Measurements from ENCODE around the gene CLEC1B. TPM values are rescaled to one million over a fixed set of nuclear protein-coding genes. Genes with fewer than 3 reads are reported as not detected.
"Not testable (repeated sequence)": the region's sequence is repeated elsewhere in the genome, so short reads cannot be mapped to it uniquely, and the experiment has no call there.

CLEC1B gene
- total RNA-seq, 1 donor from 2014 or later: not detected

DNA sequence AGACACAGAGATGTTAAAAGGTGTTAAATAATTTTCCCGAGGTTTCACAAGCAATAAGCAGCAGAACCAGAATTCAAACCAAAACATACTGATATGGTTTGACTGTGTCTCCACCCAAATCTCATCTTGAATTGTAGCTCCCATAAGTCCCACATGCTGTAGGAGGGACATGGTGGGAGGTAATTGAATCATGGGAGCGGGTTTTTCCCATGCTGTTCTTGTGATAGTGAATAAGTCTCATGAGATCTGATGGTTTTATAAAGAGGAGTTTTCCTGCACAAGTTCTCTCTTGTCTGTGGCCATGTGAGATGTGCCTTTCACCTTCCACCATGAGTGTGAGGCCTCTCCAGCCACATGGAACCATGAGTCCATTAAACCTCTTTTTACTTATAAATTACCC, 24.2 kb downstream of the CLEC1B start:
- not testable (repeated sequence) for DNase-seq (ENCODE audit: low spot score)

DNA sequence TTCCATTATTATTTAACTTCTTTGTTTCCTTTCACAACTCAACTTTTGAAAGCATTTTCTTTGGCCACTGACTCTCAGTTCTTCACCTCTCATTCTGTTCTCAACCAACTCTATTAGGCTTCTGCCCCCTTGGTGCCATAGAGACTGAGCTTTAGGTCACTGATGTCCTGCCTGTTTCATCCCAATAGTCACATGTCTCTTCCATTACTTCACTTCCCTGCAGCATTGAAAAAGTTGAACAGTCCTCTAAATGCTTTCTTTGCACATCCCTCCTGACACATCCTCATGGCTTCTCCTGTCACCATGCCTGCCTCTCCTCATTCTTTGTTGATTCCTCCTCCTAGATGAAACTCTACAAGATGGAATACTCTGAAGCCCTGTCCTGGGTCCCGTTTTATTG, 25.0 kb downstream of the CLEC1B start:
- no peak for DNase-seq (ENCODE audit: low spot score)

DNA sequence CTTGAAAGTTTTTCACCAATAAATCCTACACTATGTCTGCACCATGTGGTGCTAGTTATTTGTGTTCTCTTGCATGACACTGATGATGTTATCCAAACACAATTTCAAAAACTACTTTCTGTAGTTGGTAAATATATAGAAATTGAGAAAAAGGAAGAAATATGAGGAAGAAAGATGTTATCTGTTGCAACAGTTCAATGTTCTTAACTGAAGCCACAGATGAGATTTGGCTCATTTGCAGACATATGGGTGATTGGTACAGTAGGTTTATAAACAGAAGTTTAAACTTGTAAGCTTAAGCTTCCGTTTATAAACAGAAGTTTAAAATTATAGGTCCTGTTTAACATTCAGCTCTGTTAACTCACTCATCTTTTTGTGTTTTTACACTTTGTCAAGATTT, 27.7 kb downstream of the CLEC1B start, which contains the start of gene CLEC12A:
TSS of gene CLEC12A (plus strand) at position 229 of the 400 bp plus-strand sequence. CDS start 188 bp downstream, outside the sequence.
- DNase-seq (ENCODE audit: low spot score): no peak

DNA sequence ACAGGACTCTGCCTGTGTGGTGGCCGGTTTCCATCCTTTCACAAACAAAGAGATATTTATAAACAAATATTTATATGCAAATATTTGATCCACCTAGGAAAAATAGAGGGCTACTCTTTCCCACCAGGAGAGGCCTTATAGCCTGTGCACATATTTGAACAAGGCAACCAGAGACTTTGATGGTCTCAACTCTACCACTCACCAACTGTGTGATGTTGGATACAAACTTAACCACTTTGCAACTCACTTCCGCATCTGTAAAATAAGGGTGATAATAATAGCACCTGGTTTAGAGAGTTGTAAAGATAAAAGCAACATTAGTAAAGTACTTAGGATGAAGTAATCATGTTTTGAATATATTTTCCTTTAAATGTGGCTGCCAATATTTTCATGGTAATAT, 29.2 kb downstream of the CLEC1B start:
- no peak for DNase-seq (ENCODE audit: low spot score)

DNA sequence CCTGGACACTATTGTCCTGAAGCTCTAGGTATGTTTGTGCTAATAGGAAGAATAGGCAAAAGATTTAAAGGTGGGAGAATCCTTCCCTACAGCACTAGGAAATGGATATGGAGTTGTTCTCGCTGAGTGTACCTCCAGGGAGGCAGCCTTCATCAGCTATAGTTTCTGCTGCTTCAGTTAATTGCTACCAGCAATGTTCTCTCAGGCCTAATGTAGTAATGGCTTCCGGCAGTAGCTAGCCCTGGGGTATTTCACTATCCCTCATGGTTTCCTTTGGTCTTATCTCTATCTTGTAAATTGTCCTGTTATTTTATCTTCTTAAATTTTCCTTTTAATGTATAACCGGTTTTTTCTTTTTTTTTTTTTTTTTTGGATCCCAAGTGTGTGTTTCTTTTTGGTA, 37.0 kb downstream of the CLEC1B start:
- no peak for DNase-seq (ENCODE audit: low spot score)

DNA sequence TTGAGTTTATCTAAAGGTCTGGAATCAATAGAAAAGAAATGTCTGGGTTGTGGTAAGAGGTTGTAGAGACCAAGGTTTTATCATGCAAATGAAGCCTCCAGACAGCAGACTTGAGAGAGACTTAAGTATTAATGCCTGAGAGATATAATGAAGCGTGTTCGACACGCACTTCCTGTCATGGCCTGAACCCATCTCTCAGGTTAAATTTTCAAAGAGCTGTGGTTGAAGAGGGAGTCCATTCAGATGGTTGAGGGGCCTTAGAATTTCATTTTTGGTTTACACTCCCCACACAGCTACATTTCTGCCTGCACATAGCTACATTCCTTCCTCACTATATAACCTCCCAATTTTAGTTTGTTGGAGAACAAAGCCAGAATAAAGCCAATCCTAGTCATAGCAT, 37.8 kb downstream of the CLEC1B start:
- DNase-seq (ENCODE audit: low spot score): no peak

DNA sequence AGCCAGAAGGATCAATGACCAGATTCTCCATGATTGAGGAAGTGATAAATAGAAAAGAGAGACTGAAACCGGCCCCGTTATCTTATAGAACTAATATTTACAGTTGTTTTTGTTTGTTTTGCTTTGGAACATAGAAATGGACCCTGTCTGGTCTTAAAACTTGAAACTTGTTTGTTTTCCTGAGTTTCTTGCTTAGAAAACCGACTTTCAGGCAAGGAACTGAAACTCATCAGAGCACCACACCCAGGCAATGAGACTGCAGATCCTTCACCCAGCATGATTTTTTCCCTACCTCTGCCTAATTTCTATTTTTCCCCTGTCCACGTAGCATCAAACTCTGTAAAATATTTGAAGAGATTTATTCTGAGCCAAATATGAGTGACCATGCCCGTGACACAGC, 38.3 kb downstream of the CLEC1B start:
- DNase-seq (ENCODE audit: low spot score): no peak

DNA sequence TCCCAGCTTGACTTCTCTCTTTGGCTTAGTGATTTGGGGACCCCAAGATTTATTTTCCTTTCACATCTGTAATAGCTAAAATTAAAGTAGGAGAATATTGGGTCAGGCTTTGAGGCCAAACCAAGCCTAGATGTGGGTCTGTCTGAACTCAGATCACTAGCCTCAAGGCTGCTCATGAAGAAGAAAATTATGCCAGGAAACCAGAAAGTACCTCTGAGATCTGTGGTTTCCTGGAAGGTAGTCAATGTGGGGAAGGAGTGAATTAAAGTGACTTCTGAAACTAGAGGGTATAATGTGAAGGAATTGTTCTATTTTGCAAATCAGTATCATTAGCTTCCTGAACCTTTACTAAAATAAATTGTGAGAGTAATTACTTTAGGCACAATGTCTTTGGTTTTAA, 41.1 kb downstream of the CLEC1B start:
- no peak for DNase-seq (ENCODE audit: low spot score)

DNA sequence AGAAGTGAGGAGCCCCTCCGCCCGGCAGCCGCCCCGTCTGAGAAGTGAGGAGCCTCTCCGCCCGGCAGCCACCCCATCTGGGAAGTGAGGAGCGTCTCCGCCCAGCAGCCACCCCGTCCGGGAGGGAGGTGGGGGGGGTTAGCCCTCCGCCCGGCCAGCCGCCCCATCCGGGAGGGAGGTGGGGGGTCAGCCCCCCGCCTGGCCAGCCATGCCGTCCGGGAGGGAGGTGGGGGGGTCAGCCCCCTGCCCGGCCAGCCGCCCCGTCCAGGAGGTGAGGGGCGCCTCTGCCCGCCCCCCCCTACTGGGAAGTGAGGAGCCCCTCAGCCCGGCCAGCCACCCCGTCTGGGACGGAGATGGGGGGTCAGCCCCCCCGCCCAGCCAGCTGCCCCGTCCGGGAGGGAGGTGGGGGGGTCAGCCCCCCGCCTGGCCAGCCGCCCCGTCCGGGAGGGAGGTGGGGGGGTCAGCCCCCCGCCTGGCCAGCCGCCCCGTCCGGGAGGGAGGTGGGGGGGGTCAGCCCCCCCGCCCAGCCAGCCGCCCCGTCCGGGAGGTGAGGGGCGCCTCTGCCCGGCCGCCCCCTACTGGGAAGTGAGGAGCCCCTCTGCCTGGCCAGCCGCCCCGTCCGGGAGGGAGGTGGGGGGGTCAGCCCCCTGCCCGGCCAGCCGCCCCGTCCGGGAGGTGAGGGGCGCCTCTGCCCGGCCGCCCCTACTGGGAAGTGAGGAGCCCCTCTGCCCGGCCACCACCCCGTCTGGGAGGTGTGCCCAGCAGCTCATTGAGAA, 45.8 kb downstream of the CLEC1B start:
- DNase-seq (ENCODE audit: low spot score): not testable (repeated sequence)

DNA sequence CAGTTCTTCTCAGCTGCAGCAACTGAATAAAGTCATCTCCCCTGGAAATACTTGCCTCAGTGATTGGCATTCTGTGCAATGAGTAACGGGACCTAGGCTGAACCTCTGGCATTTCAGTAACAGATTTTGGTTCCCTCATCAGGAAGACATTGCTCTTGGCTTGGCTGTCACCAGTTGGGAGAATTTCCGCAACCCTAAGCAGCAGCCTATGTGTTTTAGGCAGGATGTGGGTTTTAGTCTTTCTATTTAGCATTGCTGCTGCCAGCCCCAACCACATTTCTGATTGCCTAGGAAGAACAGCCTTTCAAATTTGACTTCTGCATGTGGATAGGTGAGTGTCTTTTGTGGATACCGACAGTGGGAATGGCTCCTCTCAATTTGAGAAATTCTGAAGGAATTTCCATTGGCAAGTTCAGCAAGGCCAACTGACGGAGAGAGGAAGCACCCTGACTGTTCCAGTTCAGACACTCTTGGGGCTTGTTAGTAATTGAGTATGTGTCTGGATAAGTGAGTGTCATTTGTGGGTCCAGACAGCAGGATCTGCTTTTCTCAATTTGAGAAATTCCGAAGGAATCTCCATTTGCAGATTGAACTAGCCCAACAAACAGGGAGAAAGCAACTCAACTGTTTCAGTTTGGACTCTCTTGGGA, 47.8 kb downstream of the CLEC1B start:
- no peak for DNase-seq (ENCODE audit: low spot score)

DNA sequence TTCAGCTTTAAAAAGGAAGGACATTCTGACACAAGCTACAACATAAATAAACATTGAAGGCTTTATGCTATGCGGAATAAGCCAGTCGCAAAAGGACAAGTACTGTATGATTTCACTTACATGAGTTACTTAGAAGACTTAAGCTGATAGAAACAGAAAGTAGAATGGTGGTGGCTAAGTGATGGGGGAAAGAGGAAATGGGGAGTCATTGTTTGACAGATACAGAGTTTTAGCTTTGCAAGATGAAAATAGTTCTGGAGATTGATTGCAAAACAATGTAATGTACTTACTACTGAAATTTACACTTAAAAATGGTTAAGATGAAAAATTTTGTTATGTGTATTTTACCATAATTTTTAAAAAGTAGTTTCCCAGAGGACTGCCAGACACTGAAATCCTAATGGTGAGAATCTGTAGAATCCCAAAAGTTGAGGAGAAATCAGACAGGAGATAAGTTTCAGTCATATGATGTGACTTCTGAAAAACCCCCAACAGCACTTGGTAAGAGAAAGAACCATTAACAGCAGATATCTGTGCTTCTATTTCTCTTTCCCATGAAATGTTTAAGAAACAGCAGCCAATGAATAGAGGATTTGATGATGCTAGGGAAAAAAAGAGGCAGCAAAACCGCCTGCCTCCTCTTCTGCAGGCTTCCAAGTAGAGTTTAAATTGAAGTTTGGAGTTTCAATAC, 50.2 kb downstream of the CLEC1B start:
- DNase-seq (ENCODE audit: low spot score): no peak

DNA sequence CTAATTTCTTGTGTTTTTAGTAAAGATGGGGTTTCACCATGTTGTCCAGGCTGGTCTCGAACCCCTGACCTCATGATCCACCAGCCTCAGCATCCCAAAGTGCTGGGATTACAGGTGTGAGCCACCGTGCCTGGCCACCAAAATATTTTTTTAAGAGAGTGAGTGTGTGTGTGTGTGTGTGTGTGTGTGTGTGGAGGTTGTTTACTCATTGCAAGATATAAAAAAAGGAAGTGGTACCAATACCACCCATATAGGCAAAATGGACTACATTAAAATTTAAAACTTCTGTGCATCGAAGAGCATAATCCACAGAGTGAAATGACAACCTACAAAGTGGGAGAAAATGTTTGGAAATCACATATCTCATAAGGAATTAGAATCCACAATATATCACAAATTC, 51.2 kb downstream of the CLEC1B start:
- DNase-seq (ENCODE audit: low spot score): no peak

DNA sequence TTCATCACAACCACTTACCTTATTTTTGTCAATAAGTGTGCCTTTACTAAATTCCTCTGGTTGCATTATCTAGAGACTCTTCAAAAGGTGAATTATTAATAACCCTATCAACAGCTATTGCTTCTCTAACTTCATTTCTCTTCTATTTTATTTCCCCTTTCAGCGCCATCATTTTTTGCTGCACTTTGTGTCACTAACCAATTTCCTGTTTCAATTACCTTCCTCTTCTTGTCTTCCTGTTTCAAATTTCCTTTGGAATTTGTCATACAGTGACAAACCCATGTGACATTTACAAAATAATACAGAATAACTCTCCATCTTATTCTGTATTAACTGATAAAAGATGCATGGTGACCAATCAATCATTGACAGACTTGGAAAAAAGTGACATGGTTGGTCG, 54.5 kb downstream of the CLEC1B start:
- no peak for DNase-seq (ENCODE audit: low spot score)

DNA sequence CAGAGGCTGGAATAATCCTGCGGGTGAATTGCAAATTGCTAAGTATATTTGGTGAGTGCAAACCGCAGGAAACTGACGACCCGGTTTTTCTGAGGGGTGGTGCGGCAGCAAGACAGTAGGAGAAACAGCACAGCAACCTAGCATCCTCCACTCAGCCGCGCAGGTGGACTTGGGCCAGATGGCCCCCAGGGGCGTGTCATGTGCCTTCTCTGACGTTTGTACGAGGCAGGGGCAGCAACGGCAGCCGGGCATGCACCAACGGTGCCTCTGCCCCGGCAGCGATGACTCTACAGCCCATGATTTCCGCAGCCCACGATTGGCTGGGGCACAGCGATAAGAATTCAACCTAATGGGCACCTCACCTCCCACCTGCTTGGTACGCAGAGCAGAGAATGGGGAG, 55.7 kb downstream of the CLEC1B start:
- no peak for DNase-seq (ENCODE audit: low spot score)

Other genes starting within 250 kb of the CLEC1B start
- gene CD69, start 238.2 kb downstream of the CLEC1B start, total RNA-seq: 10.7 TPM
- gene KLRF1, start 171.6 kb downstream of the CLEC1B start, total RNA-seq: 0.42 TPM
- 8.7 TPM for gene CLEC2B, start 129.8 kb downstream of the CLEC1B start, total RNA-seq
- not detected for gene KLRF2, start 117.6 kb downstream of the CLEC1B start, total RNA-seq
- not detected for gene CLEC2A, start 66.8 kb downstream of the CLEC1B start, total RNA-seq
- 2.3 TPM for gene CLEC12A, start 27.7 kb downstream of the CLEC1B start, total RNA-seq
- gene CLEC12B, start 11.5 kb upstream of the CLEC1B start, total RNA-seq: not detected
- 0.57 TPM for gene CLEC9A, start 31.6 kb upstream of the CLEC1B start, total RNA-seq
- gene CLEC1A, start 99.9 kb upstream of the CLEC1B start, total RNA-seq: 5.4 TPM
- 9.0 TPM for gene CLEC7A, start 131.1 kb upstream of the CLEC1B start, total RNA-seq
- 3.4 TPM for gene OLR1, start 173.0 kb upstream of the CLEC1B start, total RNA-seq
- gene TMEM52B, start 179.9 kb upstream of the CLEC1B start, total RNA-seq: 0.18 TPM
- gene GABARAPL1, start 213.8 kb upstream of the CLEC1B start, total RNA-seq: 58.3 TPM

Data from ureter (tissue), 1 donor.